Epithelial cell of proximal tubule (primary cell): ENCODE results near the gene NOP14. TPM values are rescaled to one million over a fixed set of nuclear protein-coding genes. Genes with fewer than 3 reads are reported as not detected.

Source experiments
- DNase-seq: peaks from one replicate; pipeline ENCODE4 v3.0.0-alpha.2; 2011; ENCODE audit warnings: low read depth
- H3K4me3 ChIP-seq: 2 replicates; pipeline ENCODE4 v1.5.1; 2011; ENCODE audit warnings: low read depth, mild to moderate bottlenecking, low read length
- total RNA-seq: library from RNA; depleted of rRNA; stranded (reverse); fragments of >200 nt; gene quantifications from 2 replicates; pipeline ENCODE4 v1.2.3, GENCODE V29; 2015
- TF ChIP-seq, protein P1 (sequence below): conservative IDR thresholded peaks from 2 replicates; pipeline ENCODE4 v1.5.1; 2012; ENCODE audit warnings: low read depth, mild to moderate bottlenecking, low read length

Gene NOP14
- total RNA-seq, 1 donor from 2014 or later, result 26.0 TPM

DNA sequence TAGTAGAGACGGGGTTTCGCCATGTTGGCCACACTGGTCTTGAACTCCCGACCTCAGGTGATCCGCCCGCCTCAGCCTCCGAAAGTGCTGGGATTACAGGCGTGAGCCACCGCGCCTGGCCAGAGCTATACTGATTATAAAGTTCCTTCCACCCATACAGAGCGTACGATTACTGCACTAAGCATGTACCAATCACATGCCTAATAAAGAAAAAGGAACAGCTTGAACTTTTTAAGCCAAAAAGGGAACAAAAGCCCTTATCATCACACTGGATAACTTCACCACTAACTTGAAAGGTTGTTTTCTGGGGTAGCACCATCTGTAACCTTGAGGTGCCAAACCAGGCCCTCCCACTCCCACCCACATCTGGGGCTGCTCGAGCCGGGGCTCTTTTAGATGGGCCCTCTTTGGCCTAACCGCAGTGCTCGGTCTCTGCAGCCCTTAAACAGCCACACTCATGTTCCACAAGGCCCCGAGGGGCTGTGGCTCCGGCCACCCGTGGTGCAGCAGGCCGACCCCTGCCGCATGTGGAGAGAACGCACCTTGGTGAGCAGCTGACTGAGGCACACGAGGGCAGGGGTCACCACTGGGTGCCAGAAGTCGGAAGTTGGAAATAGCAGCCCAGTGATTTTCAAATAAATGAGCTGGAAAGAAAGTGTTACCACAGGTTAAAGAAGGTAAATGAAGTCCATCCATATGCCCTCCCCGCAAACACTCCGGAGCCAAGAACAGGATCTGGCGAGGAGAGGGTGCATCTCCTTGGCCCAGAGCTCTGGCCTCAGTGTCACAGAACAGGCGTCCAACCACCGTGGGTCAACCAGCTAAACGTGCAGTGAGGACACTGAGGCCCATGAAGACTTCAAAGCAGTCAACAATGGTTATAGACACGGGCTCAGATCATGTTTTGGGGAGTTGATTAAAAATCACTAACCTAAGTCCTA, 18.4 kb downstream of the NOP14 start:
- no peak for DNase-seq
- TF ChIP-seq, protein P1, sequence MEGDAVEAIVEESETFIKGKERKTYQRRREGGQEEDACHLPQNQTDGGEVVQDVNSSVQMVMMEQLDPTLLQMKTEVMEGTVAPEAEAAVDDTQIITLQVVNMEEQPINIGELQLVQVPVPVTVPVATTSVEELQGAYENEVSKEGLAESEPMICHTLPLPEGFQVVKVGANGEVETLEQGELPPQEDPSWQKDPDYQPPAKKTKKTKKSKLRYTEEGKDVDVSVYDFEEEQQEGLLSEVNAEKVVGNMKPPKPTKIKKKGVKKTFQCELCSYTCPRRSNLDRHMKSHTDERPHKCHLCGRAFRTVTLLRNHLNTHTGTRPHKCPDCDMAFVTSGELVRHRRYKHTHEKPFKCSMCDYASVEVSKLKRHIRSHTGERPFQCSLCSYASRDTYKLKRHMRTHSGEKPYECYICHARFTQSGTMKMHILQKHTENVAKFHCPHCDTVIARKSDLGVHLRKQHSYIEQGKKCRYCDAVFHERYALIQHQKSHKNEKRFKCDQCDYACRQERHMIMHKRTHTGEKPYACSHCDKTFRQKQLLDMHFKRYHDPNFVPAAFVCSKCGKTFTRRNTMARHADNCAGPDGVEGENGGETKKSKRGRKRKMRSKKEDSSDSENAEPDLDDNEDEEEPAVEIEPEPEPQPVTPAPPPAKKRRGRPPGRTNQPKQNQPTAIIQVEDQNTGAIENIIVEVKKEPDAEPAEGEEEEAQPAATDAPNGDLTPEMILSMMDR, result no peak
- no peak overlapping the region for H3K4me3 ChIP-seq

DNA sequence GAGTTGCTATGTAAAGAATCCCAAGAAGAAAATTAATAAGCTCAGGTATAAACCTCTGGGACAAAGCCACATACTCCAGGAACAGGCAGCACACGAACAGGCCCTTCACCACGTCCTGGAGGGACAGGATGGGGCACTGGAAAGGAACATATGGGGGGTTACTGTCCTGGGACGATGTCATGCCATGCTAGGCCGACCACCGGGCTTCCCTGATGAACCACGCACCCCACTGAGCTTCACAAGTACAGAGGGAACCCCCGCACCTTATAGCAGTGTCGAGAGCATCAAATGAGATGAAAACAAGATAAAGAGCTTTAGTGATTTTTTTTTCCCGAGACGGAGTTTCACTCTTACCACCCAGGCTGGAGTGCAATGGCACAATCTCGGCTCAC, 19.1 kb downstream of the NOP14 start:
- H3K4me3 ChIP-seq, result no peak overlapping the region
- TF ChIP-seq, protein P1, result no peak
- no peak for DNase-seq

DNA sequence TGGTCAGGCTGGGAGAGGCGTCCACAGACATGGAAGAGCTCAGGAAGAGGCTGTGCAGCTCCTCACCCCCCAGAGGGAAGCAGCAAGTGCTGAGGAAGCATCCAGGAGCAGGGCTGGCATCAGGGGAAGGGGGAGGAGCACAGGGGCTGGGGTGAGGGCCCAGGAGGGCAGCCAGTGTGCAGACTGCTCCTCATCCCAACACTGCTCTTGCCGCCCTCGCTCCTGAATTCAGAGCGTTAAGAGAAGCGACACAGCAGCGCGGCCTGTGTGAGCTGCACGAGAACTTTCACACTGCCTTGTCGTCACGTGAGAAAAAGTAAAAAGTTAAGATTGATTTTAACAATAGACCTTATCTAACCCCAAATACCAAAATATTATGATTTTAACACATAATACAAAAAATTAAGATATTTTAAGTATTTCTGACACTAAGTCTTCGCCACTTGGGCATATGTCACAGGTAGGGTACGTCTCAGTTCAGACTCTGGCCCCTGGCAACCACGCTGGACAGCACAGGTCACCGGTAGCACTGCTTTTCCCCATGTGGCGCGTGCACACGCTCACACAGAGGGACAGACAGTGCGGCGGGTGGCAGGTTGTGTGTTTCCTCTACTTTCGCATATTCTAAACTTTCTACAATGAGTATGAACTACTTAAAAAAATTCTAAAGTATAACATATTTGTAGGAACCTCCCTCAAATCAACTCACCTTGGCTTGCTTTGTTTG, 19.7 kb downstream of the NOP14 start:
- TF ChIP-seq, protein P1, result no peak
- DNase-seq, result no peak
- H3K4me3 ChIP-seq, result no peak overlapping the region

DNA sequence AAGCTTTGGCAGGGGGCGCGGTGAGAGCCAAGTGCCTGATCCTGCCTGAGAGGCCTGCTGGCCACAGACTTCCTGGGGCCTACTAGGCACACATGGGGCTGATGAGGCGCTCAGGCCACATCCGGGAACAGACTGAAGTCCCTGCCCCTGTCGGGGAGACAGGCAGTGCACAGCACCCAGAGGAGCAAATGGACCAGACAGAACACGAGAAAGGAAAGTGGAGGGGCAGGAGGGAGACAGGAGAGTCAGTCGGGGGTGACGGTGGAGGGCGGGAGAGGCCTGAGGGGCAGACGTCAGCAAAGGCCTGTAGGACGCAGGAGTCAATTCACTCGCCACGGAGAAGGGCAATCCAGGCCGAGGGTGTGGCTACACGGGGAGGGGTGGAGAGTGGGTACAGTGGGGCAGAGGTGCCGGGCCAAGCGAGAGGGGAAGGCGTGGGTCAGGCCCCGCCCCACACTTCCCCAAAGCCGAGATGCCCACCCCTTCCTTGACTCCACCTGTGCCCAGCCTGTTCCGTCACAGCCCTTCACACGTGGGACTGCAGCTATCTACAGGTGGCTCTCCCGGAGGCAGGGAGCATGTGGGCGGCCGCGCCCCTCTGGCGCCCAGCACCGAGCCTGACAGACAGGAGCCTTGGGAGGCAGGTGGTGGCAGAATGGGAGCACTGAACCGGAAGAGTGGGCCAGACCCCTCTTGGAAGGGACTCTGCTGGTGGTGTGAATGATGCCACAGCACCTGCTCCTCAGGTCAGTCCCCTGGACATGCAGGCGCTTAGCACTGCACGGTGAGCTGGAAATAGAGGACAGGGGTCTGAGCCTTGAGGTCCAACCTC, 20.5 kb downstream of the NOP14 start:
- DNase-seq, result no peak
- H3K4me3 ChIP-seq, result no peak overlapping the region
- TF ChIP-seq, protein P1, result no peak

DNA sequence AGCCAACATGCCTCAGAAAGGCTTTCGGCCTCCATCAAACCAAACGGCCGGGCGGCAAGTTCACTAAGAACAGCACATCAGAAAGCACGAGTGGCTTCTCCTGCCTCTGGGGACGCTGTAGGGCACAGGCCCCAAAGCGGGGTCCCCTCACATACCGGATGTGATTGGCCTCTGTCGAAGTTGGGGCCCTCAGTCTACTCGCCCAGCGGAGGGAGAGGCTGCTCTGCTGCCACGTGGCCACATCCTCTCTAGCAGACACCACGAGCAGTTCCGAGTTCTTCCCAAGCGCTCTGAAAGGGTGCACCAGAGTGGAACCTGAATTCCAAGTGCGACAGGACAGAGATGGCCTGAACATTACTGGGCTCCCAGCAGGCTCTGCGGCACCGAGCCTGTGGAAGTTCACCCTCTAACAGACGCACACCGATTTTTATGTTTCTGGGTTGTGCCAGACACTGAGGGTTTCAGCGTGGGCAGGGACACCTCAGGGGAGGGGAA, 21.1 kb downstream of the NOP14 start:
- H3K4me3 ChIP-seq, result no peak overlapping the region
- DNase-seq, result no peak
- TF ChIP-seq, protein P1, result no peak
